Cardiac fibroblast (primary cell): ENCODE results near the gene SLC10A7.

Experiments
- DNase-seq, 2 donors: peaks; one replicate each; pipeline versions ENCODE4 v3.0.0 to v3.0.0-alpha.2; 2010; ENCODE audit warnings: low read depth in 2 of 2
- H3K4me3 ChIP-seq, 2 donors: replicated peaks in 1 of 2; 1 replicate in 1 of 2; 2 replicates in 1 of 2; pipeline ENCODE4 v1.5.1; 2011; ENCODE audit warnings: low read depth in 2 of 2, low read length in 2 of 2, mild to moderate bottlenecking in 2 of 2, moderate library complexity in 1 of 2
- CTCF ChIP-seq: IDR thresholded peaks from one replicate; pipeline ENCODE4 v1.5.1; 2011; ENCODE audit warnings: low read depth, mild to moderate bottlenecking, low read length, inconsistent platforms

The SLC10A7 gene

GRCh38 chr4:146327859-146328650, 193.7 kb downstream of the SLC10A7 start:
- DNase-seq: no peak
- H3K4me3 ChIP-seq: no peak overlapping the region
- no peak for TF ChIP-seq CTCF

- TF ChIP-seq CTCF: no peak
- no peak for DNase-seq
- no peak overlapping the region for H3K4me3 ChIP-seq
These were observed 202.8 kb downstream of the SLC10A7 start for GRCh38 chr4:146318894-146319293.

- DNase-seq: no peak
- H3K4me3 ChIP-seq: no peak overlapping the region
- no peak for TF ChIP-seq CTCF
These were observed 204.0 kb downstream of the SLC10A7 start for GRCh38 chr4:146317783-146318182.

DNA sequence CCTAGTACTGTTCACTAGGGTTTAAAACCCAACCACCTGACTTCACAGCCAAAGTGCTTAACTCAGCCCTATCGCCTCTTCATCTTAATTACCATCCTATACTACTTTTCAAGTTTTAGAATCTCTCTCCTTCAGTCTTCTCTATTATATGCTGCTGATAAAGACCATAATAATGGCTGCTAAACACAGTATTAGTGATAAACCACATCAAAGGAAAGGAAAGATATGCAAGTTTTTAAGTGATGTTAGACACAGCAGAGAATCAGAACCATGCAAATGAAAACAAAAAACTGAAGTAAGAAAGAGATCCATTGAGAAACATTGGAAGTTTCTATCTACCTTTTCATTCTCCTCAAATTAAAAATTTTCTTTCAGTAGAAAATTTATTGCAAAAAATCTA, 206.6 kb downstream of the SLC10A7 start:
- no peak overlapping the region for H3K4me3 ChIP-seq
- no peak for TF ChIP-seq CTCF
- no peak for DNase-seq

DNA sequence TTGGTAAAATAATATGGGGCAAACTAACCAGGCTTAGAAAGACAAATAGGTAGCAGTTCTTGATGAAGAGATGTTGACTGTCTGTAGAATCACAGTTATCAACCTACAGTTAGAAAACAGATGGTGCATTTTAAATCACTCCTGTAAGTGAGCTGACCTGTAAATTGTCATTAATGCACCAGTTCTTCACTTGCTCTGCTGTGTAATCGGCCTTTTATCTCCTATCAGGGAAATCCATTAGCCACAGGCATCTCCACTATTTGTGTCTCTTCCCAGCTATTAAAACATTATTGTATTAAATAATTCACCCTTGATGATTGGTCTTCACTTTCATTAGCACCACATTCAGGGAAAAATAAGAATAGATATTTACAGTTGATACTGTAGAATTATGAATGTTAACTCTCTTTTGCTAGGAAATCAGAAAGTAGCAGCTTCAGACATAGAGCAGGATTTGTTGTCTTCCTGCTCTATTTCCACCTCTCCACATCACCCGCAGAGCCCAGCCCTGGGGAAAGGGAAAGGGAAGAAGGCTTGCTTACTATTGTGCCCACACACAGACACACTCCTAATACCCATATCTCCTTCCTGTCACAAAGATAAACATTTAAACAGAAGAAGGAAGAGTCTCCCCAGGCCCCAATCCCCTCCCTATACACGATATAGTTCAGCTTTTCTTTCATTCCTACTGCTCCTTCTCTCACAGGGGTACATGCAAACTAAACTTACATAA, 210.3 kb downstream of the SLC10A7 start:
- DNase-seq: no peak
- H3K4me3 ChIP-seq: no peak overlapping the region
- TF ChIP-seq CTCF: no peak

DNA sequence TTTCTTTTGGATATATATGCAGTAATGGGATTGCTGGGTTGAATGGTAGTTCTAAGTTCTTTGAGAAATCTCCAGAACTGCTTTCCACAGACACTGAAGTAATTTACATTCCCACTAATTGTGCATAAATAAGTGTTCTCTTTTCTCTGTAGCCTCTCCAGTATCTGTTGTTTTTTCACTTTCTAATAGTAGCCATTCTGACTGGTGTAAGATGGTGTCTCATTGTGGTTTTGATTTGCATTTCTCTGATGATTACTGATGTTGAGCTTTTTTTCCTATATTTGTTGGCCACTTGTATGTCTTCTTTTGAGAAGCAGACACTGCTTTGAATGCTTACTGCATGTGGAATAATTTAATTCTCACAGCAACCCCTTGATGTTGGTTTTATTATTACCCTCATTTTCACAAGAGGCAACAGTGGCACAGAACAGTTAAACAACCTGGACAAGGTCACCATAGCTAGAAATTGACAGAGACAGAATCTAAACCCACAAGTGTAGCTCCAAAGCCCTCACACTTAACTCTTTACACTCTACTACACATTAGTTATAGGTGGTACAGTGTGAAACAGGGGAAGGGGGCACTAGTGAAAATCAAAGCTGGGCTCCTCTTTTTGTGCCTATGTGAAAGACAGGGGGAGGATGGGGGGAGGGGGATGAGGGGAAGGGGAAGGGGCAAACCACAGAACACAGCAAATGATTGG, 211.3 kb downstream of the SLC10A7 start:
- DNase-seq: no peak
- H3K4me3 ChIP-seq: no peak overlapping the region
- TF ChIP-seq CTCF: no peak
